Limb (tissue), 2 donors: ENCODE data around the gene CRADD.

ENCODE experiments used
- DNase-seq, 2 donors: peaks; one replicate each; pipeline ENCODE4 v3.0.0-alpha.2; 2016; ENCODE audit errors: extremely low spot score in 2 of 2

Gene CRADD

DNA sequence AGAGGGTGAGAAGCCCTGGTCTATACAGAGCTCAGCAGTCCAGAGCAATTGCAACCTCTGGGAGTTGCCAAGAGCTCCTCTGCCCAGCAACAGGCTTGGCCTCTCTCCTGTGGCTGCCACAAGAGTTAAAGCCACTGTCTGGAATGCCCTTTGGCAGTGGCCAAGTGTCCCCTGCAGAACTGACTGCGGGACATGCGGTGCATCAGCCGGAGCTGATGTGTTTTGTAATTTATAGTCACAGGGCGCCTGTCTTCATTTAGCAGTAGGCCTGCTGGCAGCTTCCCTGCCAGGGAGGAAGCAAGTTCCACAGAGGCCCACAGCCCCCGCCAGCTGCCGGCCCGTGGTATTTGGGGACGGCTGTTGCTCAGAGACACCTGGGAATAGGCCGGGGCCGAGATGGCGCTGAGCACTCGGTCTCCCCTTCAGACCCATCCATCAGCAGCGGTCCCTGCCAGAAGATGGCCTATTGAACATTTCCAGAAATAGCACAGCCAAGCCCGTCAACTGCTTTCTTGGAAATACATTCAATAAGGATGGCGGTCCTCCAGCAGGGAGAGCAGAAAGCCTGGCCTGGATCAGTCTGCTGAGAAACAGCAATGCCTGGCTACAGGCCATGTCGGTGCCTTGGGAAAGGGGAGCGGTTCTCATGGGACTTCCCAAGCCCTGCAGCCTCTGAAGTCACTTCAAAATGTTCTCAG, 217.4 kb downstream of the CRADD start:
- DNase-seq, result peak; percentile 82 to 88

DNA sequence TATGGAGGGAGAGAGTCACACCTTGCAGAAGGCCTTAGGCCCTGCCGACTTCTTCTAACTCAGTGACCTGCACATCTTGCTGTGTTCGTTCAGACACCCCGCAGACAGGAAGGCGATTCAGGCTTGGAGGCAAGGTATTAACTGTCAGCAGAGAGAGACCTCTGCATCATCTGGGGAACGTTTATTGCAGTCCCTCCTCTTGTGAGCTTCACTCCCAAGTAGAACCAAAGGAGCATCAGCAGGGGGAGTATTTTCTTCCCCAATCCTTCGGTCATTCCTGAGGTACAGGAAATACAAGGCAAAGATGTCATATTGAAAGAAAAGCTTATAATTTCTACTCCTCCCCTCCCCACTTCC, 217.9 kb downstream of the CRADD start:
- DNase-seq, result peak in 1 of 2 donors; percentile 66

GRCh38 chr12:93896427-93896826, 219.3 kb downstream of the CRADD start:
- DNase-seq, result no peak

GRCh38 chr12:93896952-93897351, 219.8 kb downstream of the CRADD start:
- DNase-seq, result no peak

GRCh38 chr12:93901739-93902138, 224.6 kb downstream of the CRADD start:
- DNase-seq, result no peak

GRCh38 chr12:93902192-93902591, 225.0 kb downstream of the CRADD start:
- no peak for DNase-seq

DNA sequence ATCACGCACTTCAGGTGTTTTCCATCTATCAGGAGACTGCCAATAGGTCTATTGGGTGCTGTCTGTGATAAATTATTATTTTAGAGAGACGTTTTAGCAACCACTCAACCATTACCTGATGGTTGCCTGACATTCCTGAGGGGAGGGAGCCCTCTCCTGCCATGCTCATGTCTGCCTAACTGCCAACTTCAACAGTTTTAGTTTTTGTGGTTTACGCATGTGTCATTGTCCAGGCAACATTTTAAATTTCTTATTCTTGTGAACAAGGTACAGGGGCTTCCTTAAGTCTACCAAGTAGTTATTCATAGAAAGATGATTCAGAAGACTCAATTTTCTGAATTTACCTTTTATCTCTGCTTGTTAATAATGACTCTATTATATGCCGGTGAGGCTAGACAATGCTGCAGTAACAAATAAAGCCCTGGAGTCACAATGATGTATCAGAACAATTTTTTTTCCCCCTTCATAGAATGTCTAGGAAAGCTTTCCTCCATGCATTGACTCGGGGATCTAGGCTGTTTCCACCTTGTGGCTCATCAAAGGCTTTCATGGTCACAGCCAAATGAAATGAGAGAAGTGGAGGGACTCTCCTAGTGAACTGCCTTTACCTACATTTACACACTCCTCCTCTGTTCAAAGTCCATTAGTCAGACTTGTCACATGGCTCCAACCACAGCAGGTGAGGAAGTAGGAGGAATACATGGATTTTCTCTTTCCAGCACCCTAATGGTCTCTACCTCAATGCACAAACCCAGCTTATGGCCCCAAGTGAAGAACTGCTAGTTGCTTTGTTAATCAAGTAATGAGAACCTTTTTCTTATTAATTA, 225.8 kb downstream of the CRADD start:
- DNase-seq, result no peak

- no peak for DNase-seq
These were observed 226.9 kb downstream of the CRADD start for GRCh38 chr12:93904124-93904523.

DNA sequence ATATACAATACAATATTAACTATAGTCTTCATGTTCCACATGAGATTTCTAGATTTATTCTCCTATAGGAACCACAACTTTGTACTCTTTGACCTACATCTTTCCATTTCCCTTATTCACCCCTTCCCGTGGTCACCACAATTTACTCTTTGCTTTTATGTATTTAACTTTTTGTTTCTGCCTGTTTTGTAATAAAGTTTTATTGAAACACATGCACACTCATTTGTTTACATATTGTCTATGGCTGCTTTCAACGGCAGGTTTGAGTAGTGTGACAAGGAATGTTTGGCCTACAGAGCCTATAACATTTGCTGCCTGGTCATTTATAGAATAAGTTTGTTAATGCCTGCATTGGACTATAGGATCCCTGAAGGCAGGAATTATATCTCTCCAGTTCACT, 231.1 kb downstream of the CRADD start:
- no peak for DNase-seq

GRCh38 chr12:93908846-93909567, 231.8 kb downstream of the CRADD start:
- no peak for DNase-seq

GRCh38 chr12:93911396-93911795, 234.2 kb downstream of the CRADD start:
- no peak for DNase-seq

DNA sequence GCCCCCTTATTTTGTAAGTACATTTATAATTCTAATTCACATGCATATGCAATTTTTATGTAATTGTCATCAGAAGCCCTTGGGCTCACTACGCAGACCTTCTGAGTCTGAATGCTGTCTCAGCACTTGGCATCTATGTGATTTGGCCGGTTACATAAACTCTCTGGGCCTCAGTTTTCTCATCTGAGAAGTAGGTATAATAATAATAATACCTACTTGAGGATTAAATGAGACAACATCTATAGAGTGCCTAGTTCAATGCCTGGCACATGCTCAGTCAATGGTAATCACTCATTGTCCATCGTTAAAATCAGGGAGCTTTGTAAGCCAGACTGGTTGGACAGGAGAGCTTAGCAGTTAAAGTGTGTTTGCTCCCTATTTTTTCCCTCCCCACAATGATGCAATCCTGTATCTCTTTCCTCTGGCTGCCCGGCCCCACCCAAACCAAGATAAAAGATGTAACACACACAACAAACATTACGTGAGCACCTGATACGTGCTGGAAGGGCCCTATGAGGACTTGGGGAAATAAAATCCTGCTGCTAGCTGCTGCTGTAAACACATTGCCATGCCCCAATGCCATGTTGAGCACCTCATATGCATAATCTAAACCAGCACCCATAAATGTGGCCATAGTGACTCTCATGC, 235.0 kb downstream of the CRADD start:
- no peak for DNase-seq

- DNase-seq, result no peak
These were observed 236.7 kb downstream of the CRADD start for GRCh38 chr12:93913845-93914244.

GRCh38 chr12:93914281-93914680, 237.1 kb downstream of the CRADD start:
- no peak for DNase-seq

- no peak for DNase-seq
These were observed 238.2 kb downstream of the CRADD start for GRCh38 chr12:93915411-93915810.

DNA sequence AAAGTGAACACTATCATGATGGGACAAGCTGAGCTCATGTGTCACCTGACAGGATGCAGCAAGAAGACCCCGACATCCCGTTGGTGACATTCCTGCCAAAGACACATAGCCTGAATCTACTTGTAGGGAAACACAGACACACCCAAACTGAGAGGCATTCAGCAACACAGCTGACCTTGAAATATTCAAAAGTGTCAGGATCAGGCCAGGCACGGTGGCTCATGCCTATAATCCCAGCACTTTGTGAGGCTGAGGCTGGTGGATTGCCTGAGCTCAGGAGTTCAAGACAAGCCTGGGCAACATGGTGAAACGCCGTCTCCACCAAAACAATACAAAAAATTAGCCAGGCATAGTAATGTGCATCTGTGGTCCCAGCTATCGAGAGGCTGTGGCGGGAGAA, 239.2 kb downstream of the CRADD start:
- DNase-seq, result no peak

DNA sequence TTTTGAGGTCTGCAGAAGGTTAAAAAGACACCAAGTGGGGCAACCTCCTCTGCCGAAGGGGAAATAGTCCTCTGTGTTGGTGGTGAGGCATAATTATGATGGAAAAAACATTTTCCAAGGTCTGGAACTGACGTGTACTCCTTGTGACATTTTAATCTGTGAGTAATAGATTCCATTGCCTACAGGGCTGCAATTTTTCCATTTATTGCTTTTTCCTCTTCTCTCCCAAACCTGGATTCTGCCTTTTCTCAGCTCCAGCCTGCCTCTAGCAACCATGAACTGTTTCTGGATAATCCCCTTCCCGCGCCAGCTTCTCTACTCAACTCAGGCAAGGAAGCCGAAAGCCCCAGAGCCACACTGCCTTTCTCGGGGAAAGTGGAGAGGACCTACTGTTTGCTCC, 241.1 kb downstream of the CRADD start:
- DNase-seq, result no peak

DNA sequence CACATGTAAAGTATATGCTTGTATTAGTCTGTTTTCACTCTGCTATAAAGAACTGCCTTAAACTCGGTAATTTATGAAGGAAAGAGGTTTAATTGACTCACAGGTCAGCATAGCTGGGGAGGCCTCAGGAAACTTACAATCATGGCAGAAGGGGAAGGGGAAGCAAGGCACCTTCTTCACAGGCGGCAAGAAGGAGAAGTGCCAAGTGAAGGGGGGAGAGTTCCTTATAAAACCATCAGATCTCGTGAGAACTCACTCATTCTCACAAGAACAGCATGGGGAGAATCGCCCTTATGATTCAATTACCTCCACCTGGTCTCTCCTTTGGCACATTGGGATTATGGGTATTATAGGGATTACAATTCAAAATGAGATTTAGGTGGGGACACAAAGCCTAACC, 241.7 kb downstream of the CRADD start:
- DNase-seq, result no peak

DNA sequence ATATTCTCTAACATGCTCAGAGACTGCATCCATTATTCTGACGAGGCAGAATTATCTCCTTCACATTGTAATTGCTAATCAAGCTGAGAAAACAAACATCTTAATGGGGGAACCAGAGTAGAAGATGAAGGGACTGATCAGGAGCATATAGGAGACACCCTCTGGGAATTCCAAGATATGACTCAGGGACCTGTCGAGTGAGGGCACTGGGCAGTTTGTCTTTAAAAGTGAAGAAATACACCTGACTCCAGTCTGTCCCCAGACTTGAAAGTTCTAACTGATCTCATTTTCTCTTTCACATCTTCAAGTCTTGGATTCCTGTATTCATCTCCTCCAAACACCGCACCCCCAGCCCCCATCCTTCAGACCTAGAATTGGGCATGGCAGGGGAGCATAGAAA, 244.3 kb downstream of the CRADD start:
- DNase-seq, result no peak

DNA sequence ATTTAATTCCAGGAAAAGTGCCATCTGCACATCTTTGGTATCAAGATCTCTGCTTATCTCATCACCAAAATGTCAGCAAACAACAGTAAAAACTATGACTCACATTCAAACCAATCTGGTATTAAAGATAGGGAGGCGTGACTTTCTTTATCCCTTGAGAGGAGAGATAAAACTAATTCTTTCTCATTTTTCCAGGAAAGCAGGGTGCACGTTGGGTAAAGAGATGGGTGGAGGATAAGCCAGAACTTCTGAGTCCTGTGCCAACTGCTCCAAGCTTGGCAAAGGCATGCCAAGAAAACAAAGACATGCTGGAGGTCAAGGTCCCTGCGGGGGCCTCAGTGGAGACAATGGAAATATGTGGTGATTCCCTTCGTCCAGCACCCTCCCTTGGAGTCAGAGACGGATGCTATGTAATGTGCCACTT, 245.4 kb downstream of the CRADD start:
- no peak for DNase-seq

GRCh38 chr12:93924367-93924766, 247.2 kb downstream of the CRADD start:
- no peak for DNase-seq
